ENCODE results near the gene EXOC4. TPM values are rescaled to one million over a fixed set of nuclear protein-coding genes. Genes with fewer than 3 reads are reported as not detected.

EXOC4 gene
- total and polyA plus RNA-seq, 2 of the 8 experiments (the other 6 are each of a cell fraction or from before 2014, with no cell fraction given), result 27.0 to 67.3 TPM

- H2AK5ac ChIP-seq (ENCODE audit: low read depth, low read length), result no peak overlapping the region
- H3K27me3 ChIP-seq (replicated peaks in 1 of 4; ENCODE audit: control insufficient read depth in 3 of 4, extremely low read depth in 1 of 4, insufficient read depth in 3 of 4, low read length in 3 of 4), result no peaks in the 10 kb centered on the region
- no peak overlapping the region for H2BK5ac ChIP-seq (ENCODE audit: low read depth, low read length)
- H4K20me1 ChIP-seq (replicated peaks in 1 of 2; ENCODE audit: control insufficient read depth in 1 of 2, insufficient read depth in 2 of 2, low read length in 2 of 2), result no peaks in the 10 kb centered on the region
- H4K5ac ChIP-seq (ENCODE audit: insufficient read length, low read depth, low read length), result no peak overlapping the region
- no peaks in the 10 kb centered on the region for H3K36me3 ChIP-seq (ENCODE audit: control insufficient read depth in 2 of 4, insufficient read depth in 4 of 4, low read length in 3 of 4)
- peaks cover 0 to 5% (median 2%) of the 10 kb centered on the region in 4 experiments; a peak in 3 of 7 replicates for H3K4me1 ChIP-seq (replicated peaks in 1 of 4; ENCODE audit: control insufficient read depth in 3 of 4, insufficient read depth in 4 of 4, low read length in 3 of 4)
- no peaks in the 10 kb centered on the region for H3K9me3 ChIP-seq (ENCODE audit: insufficient read depth in 2 of 2, low read depth in 1 of 2, low read length in 1 of 2)
- no peak overlapping the region for H3K27ac ChIP-seq (ENCODE audit: low read depth, low read length)
- H3K23me2 ChIP-seq (ENCODE audit: low read depth, low read length), result no peaks in the 10 kb centered on the region
- no peak overlapping the region for H3K18ac ChIP-seq (ENCODE audit: extremely low read depth, low read length)
- H3K23ac ChIP-seq (ENCODE audit: insufficient read length), result no peak overlapping the region
- ChIA-PET POLR2A (ENCODE audit: partially characterized antibody) (no interaction called here), CTCF (ENCODE audit: partially characterized antibody) (interaction anchor here (0.5 to 2.4 kb wide), 17 partner anchors 8 to 968 kb away, joined by 3 to 15 read pairs (median 3); no protein-coding TSS in a partner anchor)
- DNase-seq (ENCODE audit: low read depth in 1 of 2, low spot score in 2 of 2), result no peak
- 88% methylated on average over 3 of the region's 3 CpGs; no CpG with 5 or more reads in 1 of the 2 experiments for WGBS, 2 experiments (ENCODE audit: extremely low coverage in 1 of 2, insufficient coverage in 1 of 2, insufficient read length in 1 of 2, insufficient replicate concordance in 2 of 2, low coverage in 1 of 2, low lambda C conversion rate in 2 of 2, missing lambda C conversion rate in 1 of 2)
- no peak overlapping the region for H3K4me3 ChIP-seq (ENCODE audit: extremely low read depth in 1 of 4, insufficient read depth in 2 of 4, low read depth in 3 of 4, low read length in 4 of 4)
- FAIRE-seq, result no peak
- no peak overlapping the region for H2BK120ac ChIP-seq (replicated peaks; ENCODE audit: low read depth, low read length)
- no peak overlapping the region for H2AFZ ChIP-seq (ENCODE audit: low read length)
- H3K9ac ChIP-seq (replicated peaks in 1 of 4; ENCODE audit: extremely low read depth in 1 of 4, low read depth in 3 of 4, low read length in 3 of 4), result no peak overlapping the region
- no peak overlapping the region for H4K91ac ChIP-seq (replicated peaks; ENCODE audit: insufficient read length, low read length)
- no peaks in the 10 kb centered on the region for H3K79me1 ChIP-seq (ENCODE audit: low read depth, low read length)
- no peak overlapping the region for H2BK12ac ChIP-seq (ENCODE audit: low read depth, low read length)
- H3K79me2 ChIP-seq (ENCODE audit: control insufficient read depth in 1 of 2, insufficient read depth in 2 of 2, low read length in 2 of 2), result no peaks in the 10 kb centered on the region
- no peak overlapping the region for H4K8ac ChIP-seq (ENCODE audit: extremely low read depth, insufficient read depth, low read length)
- H3K14ac ChIP-seq (ENCODE audit: insufficient read length), result no peak overlapping the region
- no peak overlapping the region for H3K4me2 ChIP-seq (ENCODE audit: insufficient read depth in 1 of 2, low read depth in 2 of 2, low read length in 2 of 2)
- H3K4ac ChIP-seq (replicated peaks; ENCODE audit: insufficient read length, low read depth, low read length), result no peak overlapping the region
- no peak overlapping the region for H2BK20ac ChIP-seq (ENCODE audit: low read length)
- no peak overlapping the region for H2BK15ac ChIP-seq (ENCODE audit: low read length)
- no peak overlapping the region for H3K56ac ChIP-seq (replicated peaks; ENCODE audit: insufficient read length, low read depth, low read length)
- TF ChIP-seq CEBPB (IDR thresholded peaks at IDR 0.05; ENCODE audit: low read depth, low read length) (no peak), NANOG (IDR thresholded peaks at IDR 0.05; ENCODE audit: insufficient read depth, low read depth, low read length, poor library complexity, severe bottlenecking) (no peak), FOSL1 (IDR thresholded peaks at IDR 0.05; ENCODE audit: insufficient read depth, low read depth, low read length) (no peak), SRF (IDR thresholded peaks at IDR 0.05; ENCODE audit: low read depth, low read length) (no peak), POLR2AphosphoS5 (IDR thresholded peaks at IDR 0.05; ENCODE audit: low read depth, low read length) (no peak), HDAC6 (IDR thresholded peaks at IDR 0.05; ENCODE audit: low read depth, low read length) (no peak), SIN3A (conservative IDR thresholded peaks at IDR 0.05 in 1 of 2, IDR thresholded peaks at IDR 0.05 in 1 of 2; ENCODE audit: low read depth in 1 of 2, low read length in 2 of 2) (no peak), HDAC2 (IDR thresholded peaks at IDR 0.05; ENCODE audit: borderline replicate concordance in 1 of 2, low read depth in 2 of 2, low read length in 2 of 2) (no peak), POU5F1 (IDR thresholded peaks at IDR 0.05; ENCODE audit: low read depth, low read length) (no peak), USF2 (IDR thresholded peaks at IDR 0.05; ENCODE audit: low read length) (no peak), MAX (IDR thresholded peaks at IDR 0.05) (no peak)
Observed at GRCh38 chr7:134016942-134017303, 764.0 kb downstream of the EXOC4 start.
